Duodenal mucosa (tissue), 2 donors: Measurements from ENCODE around the gene RBM20.

Source experiments
- H3K27ac ChIP-seq: one replicate; pipeline ENCODE4 v1.7.0; 2013; ENCODE audit warnings: low read depth, low read length
- H3K27me3 ChIP-seq, 2 donors: one replicate each; pipeline ENCODE4 v1.7.0; 2013; ENCODE audit warnings: low read length in 2 of 2, control low read depth in 1 of 2; ENCODE audit not compliant: insufficient read depth in 2 of 2, control insufficient read depth in 1 of 2
- H3K36me3 ChIP-seq, 2 donors: one replicate each; pipeline ENCODE4 v1.7.0; 2013; ENCODE audit warnings: low read length in 2 of 2, control low read depth in 1 of 2; ENCODE audit not compliant: insufficient read depth in 2 of 2, control insufficient read depth in 1 of 2
- H3K4me1 ChIP-seq, 2 donors: one replicate each; pipeline ENCODE4 v1.7.0; 2013; ENCODE audit warnings: low read length in 2 of 2, control low read depth in 1 of 2; ENCODE audit not compliant: insufficient read depth in 2 of 2, control insufficient read depth in 1 of 2
- H3K4me3 ChIP-seq, 2 donors: one replicate each; pipeline ENCODE4 v1.7.0; 2013; ENCODE audit warnings: low read length in 2 of 2, low read depth in 1 of 2
- H3K9ac ChIP-seq, 2 donors: one replicate each; pipeline ENCODE4 v1.7.0; 2013; ENCODE audit warnings: low read length in 2 of 2, low read depth in 1 of 2
- H3K9me3 ChIP-seq, 2 donors: one replicate each; pipeline ENCODE4 v1.7.0; 2013; ENCODE audit warnings: low read length in 2 of 2, control low read depth in 1 of 2; ENCODE audit not compliant: control insufficient read depth in 1 of 2

Gene RBM20

GRCh38 chr10:110730345-110731050 lies 86.4 kb downstream of the RBM20 start:
- Histone ChIP-seq H3K4me1 (peaks cover 2 to 13% of the 10 kb centered on the region in 2 donors), H3K27ac (no peak overlapping the region)

GRCh38 chr10:110733218-110733952 lies 89.2 kb downstream of the RBM20 start:
- H3K27ac ChIP-seq, result no peak overlapping the region
- no peak overlapping the region for H3K9ac ChIP-seq
- peak overlapping the region; percentile 26 to 48 for H3K4me3 ChIP-seq
- no peaks in the 10 kb centered on the region for H3K9me3 ChIP-seq
- H3K4me1 ChIP-seq, result peaks cover 2 to 13% of the 10 kb centered on the region in 2 donors
- no peaks in the 10 kb centered on the region for H3K36me3 ChIP-seq
- H3K27me3 ChIP-seq, result peaks cover 9 to 29% of the 10 kb centered on the region in 2 donors

More at GRCh38 chr10:110730345-110731050, 86.4 kb downstream of the RBM20 start:
- Histone ChIP-seq H3K36me3 (no peaks in the 10 kb centered on the region), H3K9ac (no peak overlapping the region), H3K9me3 (no peaks in the 10 kb centered on the region), H3K4me3 (no peak overlapping the region), H3K27me3 (peaks cover 9 to 28% of the 10 kb centered on the region in 2 donors)

GRCh38 chr10:110735620-110736027 lies 91.5 kb downstream of the RBM20 start:
- Histone ChIP-seq H3K27ac (no peak overlapping the region), H3K4me3 (no peak overlapping the region), H3K27me3 (peaks cover 9 to 25% of the 10 kb centered on the region in 2 donors), H3K9ac (no peak overlapping the region), H3K4me1 (peaks cover 2 to 9% of the 10 kb centered on the region in 2 donors), H3K9me3 (no peaks in the 10 kb centered on the region), H3K36me3 (no peaks in the 10 kb centered on the region)

- no peak overlapping the region for H3K9ac ChIP-seq
- H3K4me1 ChIP-seq, result peaks cover 2 to 9% of the 10 kb centered on the region in 2 donors
- no peak overlapping the region for H3K27ac ChIP-seq
- peaks cover 3 to 13% of the 10 kb centered on the region in 2 donors for H3K27me3 ChIP-seq
- no peak overlapping the region for H3K4me3 ChIP-seq
- H3K9me3 ChIP-seq, result no peaks in the 10 kb centered on the region
- no peaks in the 10 kb centered on the region for H3K36me3 ChIP-seq
Measured at GRCh38 chr10:110737886-110738634, 93.9 kb downstream of the RBM20 start.

- no peak overlapping the region for H3K27ac ChIP-seq
- H3K27me3 ChIP-seq, result peaks cover 1 to 4% of the 10 kb centered on the region in 2 donors
Measured at GRCh38 chr10:110739811-110740271, 95.7 kb downstream of the RBM20 start.

GRCh38 chr10:110742801-110743200 lies 98.7 kb downstream of the RBM20 start:
- no peaks in the 10 kb centered on the region for H3K9me3 ChIP-seq
- H3K27ac ChIP-seq, result no peak overlapping the region
- H3K4me1 ChIP-seq, result no peaks in the 10 kb centered on the region
- H3K27me3 ChIP-seq, result no peaks in the 10 kb centered on the region
- H3K9ac ChIP-seq, result no peak overlapping the region
- no peaks in the 10 kb centered on the region for H3K36me3 ChIP-seq
- H3K4me3 ChIP-seq, result no peak overlapping the region

More at GRCh38 chr10:110739811-110740271, 95.7 kb downstream of the RBM20 start:
- Histone ChIP-seq H3K36me3 (no peaks in the 10 kb centered on the region), H3K4me3 (no peak overlapping the region), H3K4me1 (no peaks in the 10 kb centered on the region), H3K9ac (no peak overlapping the region), H3K9me3 (no peaks in the 10 kb centered on the region)

- Histone ChIP-seq H3K9ac (no peak overlapping the region), H3K9me3 (peaks cover 5 to 6% of the 10 kb centered on the region in 2 donors), H3K4me1 (no peaks in the 10 kb centered on the region), H3K4me3 (no peak overlapping the region), H3K27ac (no peak overlapping the region), H3K36me3 (no peaks in the 10 kb centered on the region), H3K27me3 (no peaks in the 10 kb centered on the region)
Measured at GRCh38 chr10:110744782-110745181, 100.6 kb downstream of the RBM20 start.

GRCh38 chr10:110746254-110746826 lies 102.2 kb downstream of the RBM20 start:
- Histone ChIP-seq H3K36me3 (no peaks in the 10 kb centered on the region), H3K27ac (no peak overlapping the region), H3K9ac (no peak overlapping the region), H3K4me3 (no peak overlapping the region), H3K9me3 (peaks cover 5 to 6% of the 10 kb centered on the region in 2 donors), H3K27me3 (no peaks in the 10 kb centered on the region), H3K4me1 (no peaks in the 10 kb centered on the region)

GRCh38 chr10:110746969-110747608 lies 103.0 kb downstream of the RBM20 start:
- Histone ChIP-seq H3K9ac (no peak overlapping the region), H3K36me3 (no peaks in the 10 kb centered on the region), H3K9me3 (peaks cover 5 to 6% of the 10 kb centered on the region in 2 donors), H3K4me1 (no peaks in the 10 kb centered on the region), H3K27ac (no peak overlapping the region), H3K4me3 (no peak overlapping the region), H3K27me3 (no peaks in the 10 kb centered on the region)
